SU-DHL-6 (cell line): Measurements from ENCODE around the gene CHCHD3.

Source experiments
- H2AFZ ChIP-seq: fragments of 200-600 bp; sonication (generic); 2 replicates; pipeline ENCODE4 v1.6.1; 2014; ENCODE audit warnings: low read depth, mild to moderate bottlenecking, moderate library complexity, mixed read lengths, antibody characterized with exemption, low read length; ENCODE audit not compliant: severe bottlenecking
- H3F3A ChIP-seq: fragments of 200-600 bp; shearing (Covaris generic); 2 replicates; pipeline ENCODE4 v1.6.0; 2016; ENCODE audit warnings: antibody characterized with exemption, mild to moderate bottlenecking; ENCODE audit not compliant: insufficient read depth
- H3K27ac ChIP-seq: fragments of 200-600 bp; sonication (generic); 2 replicates; pipeline ENCODE4 v1.5.1; 2016; ENCODE audit warnings: low read depth, mild to moderate bottlenecking, low read length, moderate library complexity, mixed read lengths
- H3K27me3 ChIP-seq: fragments of 200-600 bp; sonication (generic), shearing (Covaris generic); 2 replicates; pipeline ENCODE4 v1.6.0; 2014; ENCODE audit warnings: mild to moderate bottlenecking, low read length
- H3K36me3 ChIP-seq: fragments of 200-600 bp; sonication (generic); 2 replicates; pipeline ENCODE4 v1.6.1; 2014; ENCODE audit warnings: mild to moderate bottlenecking, low read length, mixed read lengths
- H3K4me2 ChIP-seq: fragments of 300-600, 200-600 bp; shearing (Covaris generic), sonication (generic); 2 replicates; pipeline ENCODE4 v1.6.0; 2014; ENCODE audit warnings: low read length, low read depth, mild to moderate bottlenecking; ENCODE audit not compliant: poor library complexity, severe bottlenecking
- H3K4me3 ChIP-seq: fragments of 200-600 bp; sonication (generic); 2 replicates; pipeline ENCODE4 v1.5.1; 2014; ENCODE audit warnings: antibody characterized with exemption, low read length, mild to moderate bottlenecking, mixed read lengths; ENCODE audit not compliant: insufficient read depth, poor library complexity, severe bottlenecking
- H3K79me2 ChIP-seq: fragments of 200-600 bp; sonication (generic); 2 replicates; pipeline ENCODE4 v1.6.1; 2014; ENCODE audit warnings: mild to moderate bottlenecking, low read length, moderate library complexity; ENCODE audit not compliant: insufficient read depth
- H3K9ac ChIP-seq: fragments of 200-600 bp; sonication (generic); 2 replicates; pipeline ENCODE4 v1.7.0; 2014; ENCODE audit warnings: mild to moderate bottlenecking, low read length
- H3K9me2 ChIP-seq: fragments of 200-600 bp; sonication (generic); replicated peaks from 2 replicates; pipeline ENCODE4 v1.6.1; 2014; ENCODE audit warnings: low read length; ENCODE audit not compliant: insufficient read depth
- H3K9me3 ChIP-seq: fragments of 200-600 bp; sonication (generic); 2 replicates; pipeline ENCODE4 v1.6.1; 2014; ENCODE audit warnings: low read length, mixed read lengths; ENCODE audit not compliant: insufficient read depth
- H4K20me1 ChIP-seq: fragments of 200-600 bp; sonication (generic); 2 replicates; pipeline ENCODE4 v1.6.1; 2014; ENCODE audit warnings: low read depth, mild to moderate bottlenecking, antibody characterized with exemption, low read length, moderate library complexity, mixed read lengths
- CTCF ChIP-seq: fragments of 200-600 bp; sonication (generic); IDR thresholded peaks from one replicate; pipeline ENCODE4 v1.5.1; 2017; ENCODE audit warnings: antibody characterized with exemption, mild to moderate bottlenecking, low read length, moderate library complexity; ENCODE audit not compliant: insufficient read depth, poor library complexity, severe bottlenecking
- EZH2phosphoT487 ChIP-seq: fragments of 200-600 bp; sonication (generic), shearing (Covaris generic); conservative IDR thresholded peaks from 2 replicates; pipeline ENCODE4 v1.6.1; 2018; ENCODE audit warnings: mild to moderate bottlenecking, antibody characterized with exemption, low read length, moderate library complexity, mixed read lengths

The CHCHD3 gene

GRCh38 chr7:133020496-133020895, 61.4 kb downstream of the CHCHD3 start:
- no peaks in the 10 kb centered on the region for H4K20me1 ChIP-seq
- no peaks in the 10 kb centered on the region for H3K9me3 ChIP-seq
- TF ChIP-seq EZH2phosphoT487 = no peak
- TF ChIP-seq CTCF = no peak
- no peaks in the 10 kb centered on the region; the same call in 1 of the 2 replicates for H3K36me3 ChIP-seq
- H2AFZ ChIP-seq = no peak overlapping the region
- no peaks in the 10 kb centered on the region for H3K27me3 ChIP-seq
- no peak overlapping the region for H3K9ac ChIP-seq
- peaks cover 22% of the 10 kb centered on the region for H3K79me2 ChIP-seq
- no peaks in the 10 kb centered on the region for H3K9me2 ChIP-seq
- no peak overlapping the region for H3K4me2 ChIP-seq
- no peak overlapping the region for H3K27ac ChIP-seq
- no peak overlapping the region for H3K4me3 ChIP-seq
- H3F3A ChIP-seq = no peaks in the 10 kb centered on the region

DNA sequence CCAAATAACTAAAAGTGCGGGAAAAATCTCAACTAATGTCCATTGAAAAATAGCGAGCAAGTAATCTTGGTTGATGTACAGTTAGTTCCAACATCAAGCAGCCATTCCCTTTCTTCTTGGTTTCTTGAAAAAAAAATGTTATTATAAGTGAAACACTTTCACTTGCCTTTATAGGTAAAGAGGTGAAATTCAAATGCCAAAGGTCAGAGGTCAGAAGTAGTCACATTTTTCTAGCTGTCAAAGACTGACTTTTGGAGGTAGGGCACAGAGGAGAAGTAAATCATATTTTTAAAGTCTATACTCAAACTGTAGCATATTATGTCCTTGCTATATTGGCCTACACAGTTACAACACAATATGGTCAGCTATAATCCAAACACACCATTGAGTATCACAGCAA, 62.3 kb downstream of the CHCHD3 start:
- Histone ChIP-seq H3K4me2 (no peak overlapping the region), H4K20me1 (no peaks in the 10 kb centered on the region)

DNA sequence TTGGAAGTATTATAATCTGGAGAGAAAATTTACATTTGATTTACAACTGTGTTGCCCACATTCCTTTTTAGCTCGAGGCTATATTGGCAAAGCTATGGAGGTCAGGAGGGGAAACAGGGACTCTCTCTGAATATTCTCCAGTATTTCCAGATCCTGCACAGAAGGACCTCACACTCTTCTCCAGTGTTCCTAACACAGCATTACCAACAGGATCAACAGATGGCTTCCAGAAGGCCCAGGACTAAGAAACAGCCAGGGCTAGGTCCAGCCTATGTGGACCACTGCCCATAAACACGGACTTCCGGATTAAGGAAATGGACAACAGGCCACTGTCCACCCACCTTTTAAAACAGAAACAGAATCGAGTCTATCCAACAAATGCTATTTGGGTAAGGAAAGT, 65.3 kb downstream of the CHCHD3 start:
- no peaks in the 10 kb centered on the region for H3K9me2 ChIP-seq
- H3K79me2 ChIP-seq = peaks cover 31% of the 10 kb centered on the region
- H3F3A ChIP-seq = no peaks in the 10 kb centered on the region
- H3K4me2 ChIP-seq = no peak overlapping the region
- H3K27ac ChIP-seq = no peak overlapping the region
- no peaks in the 10 kb centered on the region for H3K9me3 ChIP-seq
- no peak overlapping the region for H3K9ac ChIP-seq
- H4K20me1 ChIP-seq = no peaks in the 10 kb centered on the region
- H3K27me3 ChIP-seq = no peaks in the 10 kb centered on the region
- TF ChIP-seq CTCF (no peak), EZH2phosphoT487 (no peak)
- H2AFZ ChIP-seq = no peak overlapping the region
- H3K36me3 ChIP-seq = no peaks in the 10 kb centered on the region
- no peak overlapping the region for H3K4me3 ChIP-seq

More for the DNA sequence above, 62.3 kb downstream of the CHCHD3 start:
- Histone ChIP-seq H3K9me2 (no peaks in the 10 kb centered on the region), H3K36me3 (no peaks in the 10 kb centered on the region; the same call in 1 of the 2 replicates), H3K27me3 (no peaks in the 10 kb centered on the region), H3F3A (no peaks in the 10 kb centered on the region), H3K79me2 (peaks cover 24% of the 10 kb centered on the region), H3K27ac (no peak overlapping the region), H2AFZ (no peak overlapping the region), H3K9ac (no peak overlapping the region), H3K9me3 (no peaks in the 10 kb centered on the region), H3K4me3 (no peak overlapping the region)
- no peak for TF ChIP-seq CTCF
- no peak for TF ChIP-seq EZH2phosphoT487

DNA sequence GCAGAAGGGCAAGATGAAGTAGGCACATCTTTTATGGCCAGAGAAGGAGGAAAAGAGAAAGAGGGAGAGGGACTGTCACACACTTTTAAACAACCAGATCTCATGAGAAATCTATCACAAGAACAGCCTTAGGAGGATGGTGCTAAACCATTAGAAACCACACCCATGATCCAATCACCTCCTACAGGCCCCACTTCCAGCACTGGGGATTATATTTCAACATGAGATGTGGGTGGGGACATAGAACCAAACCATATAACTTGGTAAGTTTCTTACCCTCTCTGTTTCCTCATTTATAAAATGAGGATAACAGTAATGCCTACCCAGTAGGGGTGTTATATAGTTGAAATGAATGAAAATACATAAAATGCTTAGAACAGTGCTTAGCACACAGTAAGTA, 66.0 kb downstream of the CHCHD3 start:
- H3K36me3 ChIP-seq = no peaks in the 10 kb centered on the region

More for the DNA sequence above, 66.0 kb downstream of the CHCHD3 start:
- H3K4me3 ChIP-seq = no peak overlapping the region
- TF ChIP-seq EZH2phosphoT487 (no peak), CTCF (no peak)
- H4K20me1 ChIP-seq = no peaks in the 10 kb centered on the region
- H3K27ac ChIP-seq = no peak overlapping the region
- no peaks in the 10 kb centered on the region for H3K9me3 ChIP-seq
- no peaks in the 10 kb centered on the region for H3F3A ChIP-seq
- H3K27me3 ChIP-seq = no peaks in the 10 kb centered on the region
- H3K79me2 ChIP-seq = peaks cover 31% of the 10 kb centered on the region
- H3K4me2 ChIP-seq = no peak overlapping the region
- H2AFZ ChIP-seq = no peak overlapping the region
- H3K9ac ChIP-seq = no peak overlapping the region
- no peaks in the 10 kb centered on the region for H3K9me2 ChIP-seq
